HG03378 (cell line): Measurements from ENCODE around the gene PPP2R5A.
"Not testable (repeated sequence)": the region's sequence is repeated elsewhere in the genome, so short reads cannot be mapped to it uniquely, and the experiment has no call there.

Experiments
- ATAC-seq: cut with Tn5 transposase; IDR thresholded peaks from one replicate; pipeline ENCODE4 v1.9.1; 2021; ENCODE audit warnings: mild to moderate bottlenecking, moderate library complexity; ENCODE audit not compliant: unreplicated experiment

The PPP2R5A gene

DNA sequence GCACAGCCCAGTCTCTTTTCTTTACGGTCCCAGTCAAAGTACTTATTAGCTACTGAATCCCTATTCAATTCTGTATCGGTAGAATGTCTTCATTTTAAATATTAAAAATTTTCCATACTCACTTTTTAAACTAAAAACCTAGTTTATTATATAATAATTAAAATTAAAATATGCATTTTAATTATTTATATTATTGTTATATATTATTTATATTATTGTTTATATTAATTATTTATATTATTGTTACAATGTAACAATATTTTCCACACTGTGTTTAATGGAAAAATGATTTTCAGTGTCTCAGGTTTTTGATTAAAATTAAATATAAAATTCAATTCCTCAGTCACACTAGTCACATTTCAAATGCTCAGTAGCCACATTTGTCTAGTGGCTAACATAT is 18.2 kb upstream of the PPP2R5A start:
- no peak for ATAC-seq

DNA sequence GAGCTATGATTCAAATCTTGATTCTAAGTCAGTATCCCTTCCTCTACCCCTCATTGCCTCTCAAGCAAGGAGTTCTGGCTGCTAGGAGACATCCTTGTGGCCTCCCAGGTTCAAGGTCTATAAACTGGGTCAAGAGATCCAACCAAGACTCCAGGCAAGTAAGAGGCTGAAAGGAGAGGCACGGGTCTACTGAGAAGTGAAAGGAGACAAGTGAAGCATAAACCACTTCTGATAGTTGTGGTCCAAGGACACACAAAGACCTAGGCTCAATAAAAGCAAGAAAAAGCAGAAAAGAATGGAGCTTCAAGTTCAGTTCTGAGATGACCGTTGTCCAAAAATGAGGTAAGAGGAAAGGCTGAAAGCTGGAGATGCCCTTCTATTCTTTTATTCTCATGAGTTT is 17.8 kb upstream of the PPP2R5A start:
- ATAC-seq: no peak

DNA sequence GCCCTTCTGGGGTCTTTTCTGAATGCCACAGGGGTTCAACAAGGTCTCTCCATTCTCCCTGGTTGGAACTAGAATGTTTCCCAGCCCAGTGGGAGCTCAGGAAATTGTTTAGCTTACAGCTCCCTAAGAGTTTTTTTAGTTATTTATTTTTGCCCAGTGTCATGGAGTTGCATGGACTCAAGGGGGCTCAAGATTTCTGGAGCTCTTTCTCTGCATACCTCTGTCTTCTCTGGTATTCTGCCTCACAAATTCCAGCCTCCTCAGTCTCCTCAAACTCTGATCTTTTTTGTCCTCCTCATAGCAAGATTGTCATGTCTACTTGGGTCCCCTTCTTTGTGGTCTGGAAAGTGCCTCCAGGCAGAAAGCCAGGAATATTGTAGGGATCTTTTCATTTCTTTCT is 15.9 kb upstream of the PPP2R5A start:
- ATAC-seq: no peak

DNA sequence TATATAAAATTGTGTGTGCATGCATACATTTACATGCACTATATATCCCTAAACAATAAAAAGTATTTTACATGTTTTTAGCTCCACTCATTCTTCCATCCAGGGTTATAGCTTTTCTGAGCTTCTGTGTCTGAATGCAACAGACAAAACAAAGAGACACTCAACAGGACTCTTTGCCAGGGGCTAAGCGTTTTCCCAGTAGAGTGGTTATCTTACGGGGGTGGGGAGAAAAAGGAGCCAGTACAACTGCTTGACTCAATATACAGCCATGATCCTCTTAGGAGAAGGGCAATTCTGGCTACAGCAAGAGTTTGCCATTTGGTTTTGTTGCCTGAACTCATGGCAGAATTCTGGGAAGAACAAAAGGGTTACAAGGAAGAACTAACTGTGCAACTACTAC is 14.6 kb upstream of the PPP2R5A start:
- ATAC-seq: no peak

DNA sequence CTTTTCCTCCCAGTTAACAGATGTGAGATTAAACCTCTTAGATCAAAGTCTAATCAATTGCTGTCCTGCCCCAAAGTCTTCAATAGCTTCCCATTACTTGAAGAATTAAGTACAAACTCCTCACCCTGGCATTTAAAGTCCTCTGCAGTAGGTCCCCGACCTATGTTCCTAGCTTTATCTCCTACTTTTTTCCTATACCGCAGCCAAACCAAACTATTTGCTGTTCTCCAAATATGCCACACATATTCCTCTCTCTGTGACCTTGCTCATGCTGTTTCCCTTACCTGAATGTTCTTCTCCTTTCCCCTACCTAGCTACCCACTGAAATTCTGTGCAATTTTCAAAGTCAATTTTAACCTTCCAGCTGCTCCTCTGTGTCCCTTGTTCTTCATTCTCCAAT is 14.0 kb upstream of the PPP2R5A start:
- ATAC-seq: no peak

DNA sequence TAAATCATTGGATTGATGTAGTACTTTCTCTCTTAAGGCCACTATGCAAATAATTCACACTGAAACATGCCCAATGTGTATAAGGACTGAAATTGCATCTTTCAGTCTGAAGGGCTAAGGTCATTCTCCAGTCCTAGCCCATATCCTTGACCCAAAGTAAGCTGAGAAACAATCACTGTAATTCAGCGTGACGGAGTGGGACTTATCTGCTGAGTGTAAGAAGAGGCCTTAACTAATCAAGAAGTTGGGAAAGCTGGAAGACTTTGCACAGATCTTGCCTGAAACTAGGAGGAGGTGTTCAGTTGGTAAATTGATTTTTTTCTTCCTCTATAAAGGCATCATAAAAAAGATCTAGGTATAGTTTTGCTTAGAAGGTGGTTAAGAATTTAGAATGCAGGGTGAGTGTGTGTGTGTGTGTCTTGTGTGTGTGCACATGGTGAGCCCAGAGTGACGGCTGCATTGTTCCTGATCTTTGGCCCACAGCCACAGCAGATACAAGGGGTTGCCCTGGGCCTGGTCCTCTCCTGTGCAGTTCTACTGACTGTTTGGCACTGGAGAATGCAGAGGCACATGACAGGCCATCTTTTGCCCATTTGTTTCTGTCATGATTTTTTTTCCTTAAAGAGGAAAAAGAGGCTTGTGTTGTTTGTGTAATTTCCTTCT is 13.3 kb upstream of the PPP2R5A start:
- no peak for ATAC-seq

DNA sequence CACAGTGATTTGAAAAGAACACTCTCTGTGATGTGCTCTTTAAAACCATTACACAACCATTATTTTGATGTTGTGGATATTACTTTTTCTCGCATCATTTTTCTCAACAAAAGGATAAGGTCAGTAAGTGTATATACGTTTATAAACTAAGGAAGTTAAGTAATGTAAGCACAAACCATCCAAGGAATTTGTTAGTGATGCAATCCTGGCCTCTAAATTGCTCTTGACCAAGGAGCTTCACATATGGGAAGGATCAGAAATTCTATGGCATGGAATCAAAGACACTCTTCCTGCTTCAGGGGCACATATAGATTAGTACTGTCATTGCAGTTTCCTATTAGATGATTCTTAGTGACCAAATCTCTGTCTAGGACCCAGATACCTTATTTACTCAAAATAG is 3.6 kb upstream of the PPP2R5A start:
- ATAC-seq: no peak

DNA sequence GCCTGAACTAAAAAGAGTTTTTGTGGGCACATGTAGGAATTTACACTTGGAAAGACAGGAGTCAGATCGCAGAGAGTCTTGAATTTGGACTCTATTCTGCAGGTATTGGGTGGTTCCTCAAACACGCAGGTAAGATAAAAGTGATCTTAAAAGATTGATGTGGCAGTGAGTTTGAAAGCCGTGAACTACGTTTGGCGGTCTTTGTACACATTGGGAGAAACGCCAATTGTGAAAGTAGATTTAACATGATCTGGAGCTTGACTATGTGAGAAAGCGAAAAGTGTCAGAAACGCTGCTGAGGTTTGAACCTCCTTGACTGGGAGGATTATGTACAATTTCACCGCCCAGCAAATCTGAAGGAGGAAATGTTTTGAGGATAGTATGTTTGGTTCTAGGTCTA is 1.5 kb upstream of the PPP2R5A start:
- ATAC-seq: no peak

DNA sequence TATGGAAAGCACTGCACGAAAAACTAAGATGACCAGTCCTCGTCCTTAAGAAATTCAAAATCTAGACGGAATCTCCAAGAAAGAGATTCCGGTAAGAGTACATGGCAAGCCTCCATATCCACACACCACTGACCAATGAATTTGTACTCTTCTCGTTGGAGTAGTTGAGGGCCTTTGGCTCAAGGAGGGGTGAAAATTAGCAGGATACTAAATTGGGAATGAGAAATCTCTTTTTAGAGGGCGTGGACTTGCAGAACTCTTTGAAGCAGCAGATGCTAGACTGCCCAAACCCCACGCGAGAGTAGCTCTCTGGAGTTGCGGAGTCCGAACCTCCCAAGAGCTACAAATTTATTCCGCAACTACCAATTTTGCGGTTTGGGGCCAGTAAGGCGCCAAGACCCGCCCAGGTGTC is 872 bp upstream of the PPP2R5A start:
- no peak for ATAC-seq

DNA sequence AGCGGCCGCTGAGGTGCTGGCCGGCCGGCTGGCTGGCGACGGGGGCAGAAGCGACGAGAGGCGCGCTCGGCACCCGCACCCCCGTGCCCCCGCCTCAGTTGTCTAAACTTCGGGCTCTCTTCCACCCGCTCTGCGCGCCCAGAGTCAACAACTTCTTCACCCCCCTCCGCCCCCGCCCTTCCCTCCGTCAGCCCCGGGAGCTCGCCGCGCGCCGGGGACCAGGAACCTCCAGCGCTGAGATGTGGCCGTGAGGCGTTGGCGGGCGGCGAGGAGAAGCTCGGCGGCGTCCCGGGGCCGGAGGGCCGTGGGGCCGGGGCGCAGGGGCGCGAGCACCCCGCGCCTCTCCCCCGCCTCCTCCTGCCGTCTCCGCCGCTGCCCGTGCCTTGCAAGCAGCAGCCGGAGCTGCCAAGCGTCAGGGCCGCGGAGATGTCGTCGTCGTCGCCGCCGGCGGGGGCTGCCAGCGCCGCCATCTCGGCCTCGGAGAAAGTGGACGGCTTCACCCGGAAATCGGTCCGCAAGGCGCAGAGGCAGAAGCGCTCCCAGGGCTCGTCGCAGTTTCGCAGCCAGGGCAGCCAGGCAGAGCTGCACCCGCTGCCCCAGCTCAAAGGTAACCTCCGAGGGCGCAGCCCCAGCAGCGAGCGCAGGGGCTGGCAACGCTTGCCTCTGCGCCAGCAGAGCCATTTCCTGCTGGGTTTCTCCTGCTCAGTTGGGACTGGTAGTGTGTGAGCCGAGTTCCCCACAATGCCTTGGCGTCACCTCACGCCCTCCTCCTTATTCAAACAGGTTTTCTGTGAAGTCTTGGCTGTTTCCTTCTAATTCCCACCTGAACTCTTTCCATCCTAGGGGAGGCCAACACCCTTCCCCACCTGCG is 710 bp downstream of the PPP2R5A start:
- ATAC-seq: peak; percentile 15

DNA sequence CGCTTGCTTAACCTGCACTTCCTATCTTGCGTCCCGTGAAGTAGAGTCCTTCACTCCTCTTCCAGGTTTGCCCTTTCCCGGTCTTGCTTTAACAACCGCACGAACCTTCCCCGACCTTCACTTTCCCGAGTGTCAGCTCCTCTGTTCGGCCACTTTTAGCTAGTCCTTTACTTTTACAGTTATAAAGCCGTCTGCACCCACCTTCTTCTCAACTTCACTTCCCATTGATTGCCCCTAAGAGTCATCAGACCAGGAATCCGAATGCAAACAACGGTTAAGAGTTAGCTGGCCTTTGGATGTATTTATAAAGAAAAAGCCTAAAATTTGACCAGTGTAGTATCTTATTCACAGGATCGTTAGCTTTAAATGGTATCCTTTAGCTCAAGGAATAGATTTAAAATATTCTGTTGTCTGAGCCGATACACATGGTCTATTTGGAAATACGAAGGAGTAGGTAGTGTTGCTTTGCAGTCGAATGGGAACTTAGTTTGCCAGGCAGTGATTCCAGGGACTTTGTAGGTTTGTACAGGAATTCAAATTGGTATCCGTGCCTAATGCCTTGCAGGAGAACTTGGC is 1.4 kb downstream of the PPP2R5A start:
- no peak for ATAC-seq

DNA sequence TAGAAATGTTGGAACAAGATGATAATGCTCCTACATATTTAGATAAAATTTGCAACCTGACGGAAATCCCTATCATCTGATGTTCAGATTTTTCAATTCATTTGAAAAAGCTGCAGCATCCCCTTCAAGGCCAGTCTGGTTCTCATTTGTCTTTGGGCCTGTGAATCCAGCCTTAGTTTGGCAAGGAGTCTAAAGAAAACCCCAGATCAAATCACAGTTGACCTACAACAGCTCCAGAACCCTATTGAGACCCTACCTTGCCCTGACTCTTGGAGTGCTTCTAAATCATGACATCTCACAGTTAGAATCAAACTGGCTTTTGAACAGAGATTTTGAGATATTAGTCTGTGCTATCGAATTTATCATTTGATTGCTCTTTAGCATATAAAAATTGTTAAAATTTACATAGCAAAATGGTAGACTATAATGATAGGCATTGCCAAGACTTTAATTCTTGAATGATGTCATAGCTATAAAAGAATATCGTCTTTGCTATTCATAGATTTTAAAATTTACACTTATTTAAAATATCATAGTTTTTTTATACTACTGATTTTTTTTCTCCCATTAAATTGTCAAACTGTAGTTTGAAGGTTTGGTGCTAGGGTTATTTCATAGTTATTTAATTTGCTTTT is 2.2 kb downstream of the PPP2R5A start:
- no peak for ATAC-seq

DNA sequence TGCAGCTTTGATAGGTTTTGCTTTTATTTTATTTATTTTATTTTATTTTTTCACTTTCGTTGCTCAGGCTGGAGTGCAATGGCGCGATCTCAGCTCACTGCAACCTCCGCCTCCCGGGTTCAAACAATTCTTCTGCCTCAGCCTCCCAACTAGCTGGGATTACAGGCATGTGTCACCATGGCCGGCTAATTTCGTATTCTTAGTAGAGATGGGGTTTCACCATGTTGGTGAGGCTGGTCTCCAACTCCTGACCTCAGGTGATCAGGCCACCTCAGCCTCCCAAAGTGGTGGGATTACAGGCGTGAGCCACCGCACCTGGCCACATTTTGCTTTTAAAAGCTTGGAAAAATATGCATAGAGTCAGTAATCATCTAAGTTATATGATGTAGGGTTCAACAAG is 2.8 kb downstream of the PPP2R5A start:
- ATAC-seq: not testable (repeated sequence)

DNA sequence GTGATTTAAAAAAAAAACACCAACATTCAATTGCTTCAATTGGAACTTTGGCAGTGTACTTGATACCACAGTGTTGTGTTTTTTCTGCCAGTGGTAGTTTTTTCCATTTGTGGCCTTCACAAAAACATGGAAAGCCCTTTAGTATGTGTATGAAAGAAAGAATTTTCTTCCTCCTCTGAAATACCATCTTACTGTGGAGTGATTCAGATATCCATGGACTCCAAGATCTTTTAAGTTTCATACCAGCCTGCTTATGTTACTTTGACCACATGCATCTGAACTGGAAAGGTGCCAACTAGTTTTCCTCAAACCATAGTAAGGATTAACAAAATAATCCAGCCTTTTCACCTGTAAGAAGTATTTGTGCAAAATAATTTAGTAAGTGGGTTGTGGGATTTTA is 3.4 kb downstream of the PPP2R5A start:
- ATAC-seq: no peak

DNA sequence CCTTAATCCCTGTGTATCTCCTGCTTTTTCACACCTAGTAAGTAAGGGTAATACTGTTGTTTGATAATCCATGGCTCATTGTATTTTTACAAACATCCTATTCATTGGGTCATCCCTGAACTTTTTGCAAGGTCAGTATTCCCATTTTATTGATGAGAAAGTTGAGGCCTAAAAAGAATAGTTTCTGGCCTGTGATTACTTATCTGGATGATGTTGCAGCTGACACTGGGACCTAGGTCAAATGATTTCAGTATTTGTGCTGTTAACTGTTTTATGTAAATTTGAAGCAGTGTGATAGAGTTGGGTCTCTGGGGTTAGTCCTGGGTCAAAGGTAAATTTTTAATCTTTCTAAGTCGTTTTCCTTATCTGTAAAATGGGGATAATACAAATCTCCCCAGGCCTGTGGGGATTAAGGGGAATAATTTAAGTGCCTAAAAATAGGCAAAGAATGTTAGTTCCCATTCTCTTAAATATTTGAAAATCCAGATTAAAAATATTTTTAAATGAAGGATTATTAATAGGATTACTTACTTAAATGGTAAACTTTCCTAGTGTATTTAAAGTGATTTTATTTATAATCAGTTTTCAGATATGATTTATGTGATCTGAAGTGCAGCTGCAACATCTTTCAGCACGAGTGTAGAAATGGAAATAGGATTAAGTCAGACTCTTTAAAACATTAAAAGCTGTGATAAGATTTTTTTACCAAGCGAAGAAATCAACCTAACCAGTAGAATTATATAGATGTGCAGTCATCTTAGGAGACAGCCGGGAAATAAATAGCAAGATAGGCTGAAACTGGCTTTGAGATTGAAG is 4.3 kb downstream of the PPP2R5A start:
- ATAC-seq: no peak

DNA sequence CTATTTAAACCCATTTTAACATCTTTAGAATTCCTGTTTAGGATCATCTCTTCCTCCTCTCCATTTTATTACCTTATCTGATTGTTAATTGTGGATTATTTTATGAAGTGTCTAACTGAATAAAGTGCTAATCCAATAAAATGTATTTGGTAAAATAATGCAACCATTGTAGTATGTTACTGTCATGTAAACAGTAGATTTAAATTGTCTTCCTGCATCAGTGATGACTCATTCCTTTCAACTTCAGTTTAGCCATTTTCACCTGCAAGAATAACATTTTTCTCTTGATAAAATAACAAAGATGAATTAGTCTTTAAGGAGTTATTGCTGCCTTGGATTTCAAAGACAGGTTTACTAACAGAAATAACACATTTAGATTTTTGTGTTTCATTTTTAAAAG is 5.4 kb downstream of the PPP2R5A start:
- ATAC-seq: no peak

DNA sequence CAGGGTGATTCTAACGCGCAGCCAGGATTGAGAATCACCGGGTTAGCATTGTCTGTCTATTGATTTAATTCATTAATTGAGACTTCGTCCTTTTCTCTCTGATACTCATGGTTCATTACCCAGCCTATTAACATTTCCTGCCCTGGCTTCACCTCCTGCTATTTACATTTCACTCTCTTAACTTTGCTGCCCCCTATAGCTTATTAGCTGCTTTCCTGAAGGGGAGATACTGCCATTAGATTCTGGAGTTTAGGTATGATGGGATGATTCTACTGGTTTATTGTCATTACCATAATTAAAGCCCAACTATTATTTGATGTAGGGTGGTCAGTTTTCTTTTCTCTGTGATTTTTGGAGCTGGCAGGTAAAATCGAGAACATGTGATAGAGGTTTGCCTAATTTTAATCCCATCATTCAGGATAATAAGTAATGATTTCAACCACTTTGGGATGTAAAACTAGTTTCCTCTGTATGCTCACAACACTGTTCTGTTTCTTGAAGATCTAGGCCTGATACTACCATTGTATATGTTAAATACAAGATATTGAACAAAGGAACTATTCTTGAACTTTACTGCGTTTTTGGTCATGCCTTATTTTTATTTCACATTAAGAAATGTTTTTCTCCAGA is 6.4 kb downstream of the PPP2R5A start:
- peak; percentile 56 for ATAC-seq

DNA sequence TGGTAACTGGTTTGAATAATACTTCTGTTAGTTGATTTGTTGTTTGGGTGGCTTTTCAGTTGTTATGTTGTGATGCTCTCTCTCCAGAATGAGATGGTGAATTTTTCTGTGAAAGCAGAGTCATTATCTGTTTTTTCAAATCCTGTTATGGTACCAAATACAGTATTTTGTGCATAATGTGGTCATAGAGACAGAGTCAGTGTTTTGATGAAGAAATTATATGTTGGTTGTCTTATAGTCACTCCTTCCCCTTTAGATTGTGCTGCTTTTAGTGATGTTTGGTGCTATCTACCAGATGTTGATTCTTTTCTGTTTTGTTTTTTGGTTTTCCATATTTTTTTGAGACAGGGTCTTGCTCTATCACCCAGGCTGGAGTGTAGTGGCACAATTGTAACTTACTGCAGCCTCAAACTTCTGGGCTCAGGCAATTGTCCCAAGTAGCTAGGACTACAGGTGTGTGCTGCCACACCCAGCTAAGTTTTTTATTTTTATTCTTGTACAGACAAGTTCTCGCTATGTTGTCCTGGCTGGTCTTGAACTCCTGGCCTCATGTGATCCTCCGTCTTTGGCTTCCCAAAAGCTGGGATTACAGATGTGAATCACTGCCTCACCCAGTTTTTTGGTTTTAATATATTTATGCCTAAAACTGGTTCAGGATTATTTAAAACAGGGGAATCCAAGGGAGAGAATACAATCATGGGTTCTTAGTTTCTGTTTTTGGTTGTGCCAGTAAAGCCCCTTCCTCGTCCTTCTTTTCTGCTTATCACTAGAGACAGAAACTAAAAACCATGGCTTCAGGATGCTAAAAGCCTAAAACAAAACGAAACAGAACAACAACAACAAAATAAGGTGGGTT is 7.3 kb downstream of the PPP2R5A start:
- ATAC-seq: no peak

DNA sequence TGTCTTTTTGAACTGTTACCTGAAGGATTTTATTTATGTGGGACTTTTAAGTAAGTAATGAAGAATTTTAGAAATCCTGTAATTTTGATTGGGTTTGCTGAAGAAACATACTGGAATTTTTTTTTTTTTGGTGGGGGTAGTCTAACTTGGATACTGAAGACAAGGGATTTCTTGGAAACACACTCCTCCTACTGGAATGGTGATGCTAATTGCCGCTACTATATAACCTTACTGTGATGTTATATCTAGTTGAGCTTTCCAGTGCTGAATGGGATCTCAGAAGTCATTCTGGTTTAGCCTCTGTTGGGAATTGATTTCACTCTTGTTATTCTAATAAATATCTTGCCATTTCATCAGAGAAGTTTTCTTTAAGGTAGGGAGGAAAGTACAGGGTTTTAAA is 8.4 kb downstream of the PPP2R5A start:
- no peak for ATAC-seq
